ENCODE results near the gene IL31.

The IL31 gene

GRCh38 chr12:122126713-122127597 lies 47.1 kb downstream of the IL31 start:
- no peak overlapping the region; the same call in 1 of the 2 replicates for H3K27ac ChIP-seq
- TF ChIP-seq CTCF (conservative IDR thresholded peaks at IDR 0.05) (peak; percentile 28), ZFX (IDR thresholded peaks at IDR 0.05) (no peak)

- TF ChIP-seq ZFX (IDR thresholded peaks at IDR 0.05) (no peak), CTCF (conservative IDR thresholded peaks at IDR 0.05) (no peak)
- H3K27ac ChIP-seq: no peak overlapping the region; the same call in 1 of the 2 replicates
Observed at GRCh38 chr12:122126342-122126635, 47.7 kb downstream of the IL31 start.

GRCh38 chr12:122125452-122126341 lies 48.3 kb downstream of the IL31 start:
- H3K27ac ChIP-seq: no peak overlapping the region

GRCh38 chr12:122124370-122124769 lies 49.7 kb downstream of the IL31 start:
- TF ChIP-seq CTCF (conservative IDR thresholded peaks at IDR 0.05) (no peak), ZFX (IDR thresholded peaks at IDR 0.05) (no peak)
- no peak overlapping the region for H3K27ac ChIP-seq

More at GRCh38 chr12:122125452-122126341, 48.3 kb downstream of the IL31 start:
- no peak for TF ChIP-seq ZFX (IDR thresholded peaks at IDR 0.05)
- no peak for TF ChIP-seq CTCF (conservative IDR thresholded peaks at IDR 0.05)

- TF ChIP-seq CTCF (conservative IDR thresholded peaks at IDR 0.05): no peak
- no peak for TF ChIP-seq ZFX (IDR thresholded peaks at IDR 0.05)
- no peak overlapping the region for H3K27ac ChIP-seq
Observed at GRCh38 chr12:122123761-122124145, 50.3 kb downstream of the IL31 start.

- H3K27ac ChIP-seq: no peak overlapping the region
- TF ChIP-seq CTCF (conservative IDR thresholded peaks at IDR 0.05): peak; percentile 82
- no peak for TF ChIP-seq ZFX (IDR thresholded peaks at IDR 0.05)
Observed at GRCh38 chr12:122123051-122123760, 50.8 kb downstream of the IL31 start.

Data from C4-2B (cell line).